Activated CD4-positive, alpha-beta T cell treated with anti-CD3 and anti-CD28 coated beads, Interleukin-2, Interleukin-6, amounts not matched to agents 100 ng/mL and 50 ng/mL, durations not matched to agents 16 hours and 8 hours (primary cell): ENCODE measurements around the gene NBPF10.
"Not testable (repeated sequence)": the region's sequence is repeated elsewhere in the genome, so short reads cannot be mapped to it uniquely, and the experiment has no call there.

Source experiments
- DNase-seq: peaks from one replicate; pipeline ENCODE4 v3.0.0-alpha.2; 2020

Gene NBPF10

GRCh38 chr1:146144465-146144864 is at the start of gene NBPF10:
Gene NBPF10, minus strand, starts transcription at chr1:146144804. Its CDS starts 35 bp downstream, at chr1:146144769.
- not testable (repeated sequence) for DNase-seq

DNA sequence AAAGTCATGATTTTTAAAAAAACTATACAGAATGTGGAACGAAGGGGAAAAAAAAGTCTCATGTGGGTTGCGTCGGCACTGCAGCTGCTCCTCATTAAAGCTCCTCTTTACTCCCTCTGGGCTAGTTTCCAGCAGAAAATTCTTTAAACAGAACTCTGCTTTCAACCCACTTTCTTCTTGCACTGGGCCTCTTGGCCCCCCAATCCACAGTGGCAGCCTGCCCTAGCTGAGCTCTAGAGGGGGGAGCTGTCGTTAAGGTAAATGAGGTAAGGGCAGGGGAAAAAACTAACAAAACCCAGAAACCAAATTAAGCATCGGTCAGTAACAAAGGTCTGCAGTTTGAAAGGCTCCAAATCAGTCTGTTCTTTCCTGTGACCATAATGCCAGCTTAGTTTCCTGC is 29.9 kb upstream of the NBPF10 start:
- not testable (repeated sequence) for DNase-seq

DNA sequence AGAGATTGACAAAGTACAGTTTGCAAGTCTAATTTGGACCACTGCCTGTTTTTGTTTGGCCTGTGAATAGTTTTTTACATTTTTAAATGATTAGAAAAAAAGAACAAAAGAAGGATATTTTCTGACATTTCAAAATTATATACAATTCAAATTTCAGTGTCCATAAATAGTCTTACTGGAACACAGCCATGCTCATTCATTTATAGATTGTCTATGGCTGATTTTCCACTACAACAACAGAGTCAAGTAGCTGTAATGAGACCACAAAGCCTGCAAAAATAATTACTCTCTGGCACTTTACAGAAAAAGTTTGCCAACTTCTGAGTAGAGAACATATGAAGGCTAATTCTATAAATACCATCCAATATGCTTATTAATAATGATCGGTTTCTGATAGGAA is 23.1 kb upstream of the NBPF10 start:
- not testable (repeated sequence) for DNase-seq

DNA sequence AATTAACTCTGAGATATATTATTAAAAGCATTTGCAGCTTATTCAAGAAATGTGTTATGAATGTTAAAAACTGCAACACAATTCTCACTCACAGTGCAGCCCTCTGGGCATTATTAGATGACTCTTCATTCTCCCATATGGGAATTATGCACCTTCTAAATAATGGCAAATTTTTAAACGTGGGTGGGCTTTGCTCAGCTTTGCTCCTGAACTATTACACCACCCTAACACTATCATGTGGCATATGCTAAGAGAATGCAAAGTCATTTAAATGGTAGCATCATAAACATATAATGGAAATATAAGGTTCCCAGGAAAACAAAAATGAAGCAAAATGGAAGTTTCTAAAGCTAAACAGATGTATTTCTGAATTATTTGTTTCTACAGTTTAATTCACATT is 22.7 kb upstream of the NBPF10 start:
- not testable (repeated sequence) for DNase-seq
